ENCODE results near the gene NOTCH2. TPM values are rescaled to one million over a fixed set of nuclear protein-coding genes. Genes with fewer than 3 reads are reported as not detected.

The NOTCH2 gene
- total RNA-seq, 1 experiment from 2014 or later: 53.7 TPM

DNA sequence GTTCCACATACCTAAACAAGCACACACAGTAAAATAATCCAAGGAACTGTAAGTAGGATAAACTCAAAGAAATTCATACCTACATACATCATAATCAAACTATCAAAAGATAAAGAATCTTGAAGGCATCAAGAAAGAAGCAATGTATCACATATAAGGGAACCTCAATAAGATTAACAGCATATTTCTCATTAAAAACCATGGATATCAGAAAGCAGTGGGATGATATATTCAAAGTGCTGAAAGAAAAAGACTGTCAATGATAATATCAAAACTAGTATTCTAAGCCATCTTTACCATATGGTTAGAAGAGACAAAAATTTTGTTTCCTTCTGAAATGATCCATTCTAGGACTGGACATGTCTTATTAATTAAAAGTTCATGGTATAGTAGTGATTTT is 136.1 kb downstream of the NOTCH2 start:
- H3K4me3 Mint-ChIP-seq: no peak overlapping the region
- H2BK20ac ChIP-seq (ENCODE audit: low read depth, low read length, poor library complexity, severe bottlenecking): no peak overlapping the region
- H3K27me3 Mint-ChIP-seq (ENCODE audit: low read depth): no peaks in the 10 kb centered on the region
- peaks cover 6 to 9% of the 10 kb centered on the region in 2 experiments for H3K4me1 Mint-ChIP-seq
- H3K79me2 ChIP-seq (ENCODE audit: insufficient read depth, low read length): no peaks in the 10 kb centered on the region
- no peaks in the 10 kb centered on the region for H3K9me3 ChIP-seq (ENCODE audit: control insufficient read depth, low read depth, low read length)
- no peaks in the 10 kb centered on the region for H3K27me3 ChIP-seq (ENCODE audit: insufficient read depth, low read length)
- no peak overlapping the region for H4K8ac ChIP-seq (replicated peaks; ENCODE audit: insufficient read length, low read depth, low read length)
- H2BK120ac ChIP-seq (ENCODE audit: low read depth, low read length, poor library complexity, severe bottlenecking): no peak overlapping the region
- H3K4ac ChIP-seq (ENCODE audit: low read depth, low read length): no peak overlapping the region
- no peaks in the 10 kb centered on the region for H3K79me1 ChIP-seq (ENCODE audit: insufficient read depth, low read depth, low read length, poor library complexity, severe bottlenecking)
- no peaks in the 10 kb centered on the region for H3K9me3 Mint-ChIP-seq
- peaks cover 32 to 42% (median 42%) of the 10 kb centered on the region in 3 experiments for H3K36me3 Mint-ChIP-seq (ENCODE audit: insufficient read depth in 1 of 3, low read depth in 3 of 3)
- no peak overlapping the region for H2BK12ac ChIP-seq (ENCODE audit: insufficient read length, low read depth, low read length)
- H2BK15ac ChIP-seq (ENCODE audit: low read depth, low read length): no peak overlapping the region
- no peak overlapping the region for H3T11ph ChIP-seq (ENCODE audit: low read length)
- TF ChIP-seq, protein P1, sequence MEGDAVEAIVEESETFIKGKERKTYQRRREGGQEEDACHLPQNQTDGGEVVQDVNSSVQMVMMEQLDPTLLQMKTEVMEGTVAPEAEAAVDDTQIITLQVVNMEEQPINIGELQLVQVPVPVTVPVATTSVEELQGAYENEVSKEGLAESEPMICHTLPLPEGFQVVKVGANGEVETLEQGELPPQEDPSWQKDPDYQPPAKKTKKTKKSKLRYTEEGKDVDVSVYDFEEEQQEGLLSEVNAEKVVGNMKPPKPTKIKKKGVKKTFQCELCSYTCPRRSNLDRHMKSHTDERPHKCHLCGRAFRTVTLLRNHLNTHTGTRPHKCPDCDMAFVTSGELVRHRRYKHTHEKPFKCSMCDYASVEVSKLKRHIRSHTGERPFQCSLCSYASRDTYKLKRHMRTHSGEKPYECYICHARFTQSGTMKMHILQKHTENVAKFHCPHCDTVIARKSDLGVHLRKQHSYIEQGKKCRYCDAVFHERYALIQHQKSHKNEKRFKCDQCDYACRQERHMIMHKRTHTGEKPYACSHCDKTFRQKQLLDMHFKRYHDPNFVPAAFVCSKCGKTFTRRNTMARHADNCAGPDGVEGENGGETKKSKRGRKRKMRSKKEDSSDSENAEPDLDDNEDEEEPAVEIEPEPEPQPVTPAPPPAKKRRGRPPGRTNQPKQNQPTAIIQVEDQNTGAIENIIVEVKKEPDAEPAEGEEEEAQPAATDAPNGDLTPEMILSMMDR (conservative IDR thresholded peaks at IDR 0.05): no peak
- H3K14ac ChIP-seq (ENCODE audit: insufficient read depth, low read length): no peak overlapping the region
- no peak overlapping the region for H3K4me2 ChIP-seq (ENCODE audit: insufficient read depth, insufficient read length, low read length)
- H3K23me2 ChIP-seq (ENCODE audit: insufficient read length, low read depth, low read length, poor library complexity, severe bottlenecking): no peaks in the 10 kb centered on the region
- H3K23ac ChIP-seq (ENCODE audit: insufficient read length, low read depth, low read length): no peak overlapping the region
- H2BK5ac ChIP-seq (ENCODE audit: insufficient read length, low read length): no peak overlapping the region
- H3K27ac Mint-ChIP-seq: no peak overlapping the region
- no peak overlapping the region for H3K18ac ChIP-seq (ENCODE audit: insufficient read length, low read depth, low read length)
- no peaks in the 10 kb centered on the region for H4K20me1 ChIP-seq (ENCODE audit: control insufficient read depth, insufficient read depth, insufficient read length)
- H3K27ac ChIP-seq (ENCODE audit: insufficient read length, low read depth, low read length): no peak overlapping the region
- H2AK5ac ChIP-seq (ENCODE audit: insufficient read length, low read length): no peak overlapping the region
- no peaks in the 10 kb centered on the region for H3K4me1 ChIP-seq (ENCODE audit: insufficient read depth, low read length)
- DNase-seq: no peak
- H3K56ac ChIP-seq (ENCODE audit: insufficient read length, low read depth, low read length): no peak overlapping the region
- no peak overlapping the region for H4K91ac ChIP-seq (ENCODE audit: insufficient read length, low read depth, low read length)
- no peak overlapping the region for H4K5ac ChIP-seq (ENCODE audit: insufficient read length, low read depth, low read length)
- H3K9ac ChIP-seq (ENCODE audit: extremely low read depth, insufficient read length, low read length): no peak overlapping the region
- no peak overlapping the region for H2AFZ ChIP-seq (ENCODE audit: low read length)
